Stomach (tissue), 9 donors: ENCODE data around the gene PIGP. TPM values are rescaled to one million over a fixed set of nuclear protein-coding genes. Genes with fewer than 3 reads are reported as not detected.
A peak's percentile ranks its signal among the peaks of the same experiment; 100 is the strongest.

Source experiments
- DNase-seq, 2 donors: peaks; one replicate each; pipeline versions ENCODE4 v3.0.0 to v3.0.0-alpha.2; 2013 to 2019
- H3K27ac ChIP-seq, 5 donors: fragments of 200-600 bp in 4 of 5; sonication (generic) in 4 of 5; one replicate each; pipeline ENCODE4 v1.5.1; 2013 to 2019; ENCODE audit warnings: mild to moderate bottlenecking in 1 of 5, moderate library complexity in 1 of 5
- H3K27me3 ChIP-seq, 3 donors: fragments of 200-600 bp; sonication (generic); one replicate each; pipeline ENCODE4 v1.5.1; 2017 to 2019; ENCODE audit warnings: mixed run types in 1 of 3
- H3K36me3 ChIP-seq, 4 donors: fragments of 200-600 bp; sonication (generic); 1 replicate in 3 of 4; 2 replicates in 1 of 4; pipeline ENCODE4 v1.5.1; 2016 to 2019
- H3K4me1 ChIP-seq, 4 donors: fragments of 200-600 bp; sonication (generic); one replicate each; pipeline ENCODE4 v1.5.1; 2016 to 2019
- H3K4me3 ChIP-seq, 4 donors: fragments of 200-600 bp; sonication (generic) in 3 of 4; one replicate each; pipeline ENCODE4 v1.5.1; 2016 to 2019; ENCODE audit warnings: mild to moderate bottlenecking in 1 of 4
- H3K9me3 ChIP-seq, 4 donors: fragments of 200-600 bp; sonication (generic); one replicate each; pipeline ENCODE4 v1.5.1; 2016 to 2019
- EP300 ChIP-seq: sonication (generic); formaldehyde crosslinking; IDR thresholded peaks from one replicate; pipeline ENCODE4 v1.6.1; 2017; ENCODE audit warnings: antibody characterized with exemption
- POLR2A ChIP-seq, 4 donors: fragments of 450-650 bp; IDR thresholded peaks; one replicate each; pipeline ENCODE4 v1.6.1; 2016; ENCODE audit warnings: antibody characterized with exemption in 4 of 4, control low read depth in 2 of 4, mild to moderate bottlenecking in 1 of 4, moderate library complexity in 1 of 4
- POLR2AphosphoS5 ChIP-seq, 3 donors: sonication (generic); formaldehyde crosslinking; IDR thresholded peaks; one replicate each; pipeline ENCODE4 v1.6.1; 2016; ENCODE audit warnings: antibody characterized with exemption in 3 of 3
- WGBS, 5 donors: extraction: QIAGEN DNeasy Blood & Tissue Kit in 3 of 5; methylation state at CpG; one replicate each; pipeline versions ENCODE4 v1.1.5 to v1.1.7; 2013 to 2018; 5-methylcytosine and 5-hydroxymethylcytosine counted together
- intact Hi-C: fragments of 100-400 bp; cut with DNase I; formaldehyde crosslinking; loops from one replicate; pipeline ENCODE4 v1.15.1; 2023; ENCODE audit warnings: low total_unique reads
- polyA plus RNA-seq, 3 donors: library from polyadenylated mRNA; stranded (reverse); fragments of 200-250 nt; gene quantifications; one replicate each; pipeline ENCODE4 v1.2.3, GENCODE V29; 2013
- total RNA-seq, 5 donors: library from RNA; depleted of rRNA; stranded (reverse); fragments of >200 nt; gene quantifications; one replicate each; pipeline versions ENCODE4 v1.1.0 to v1.2.3, GENCODE V29; 2014 to 2016
- TF ChIP-seq, protein P1 (sequence below), 7 experiments: fragments of 450-650 bp in 4 of 7; fragments of 200-600 bp in 3 of 7; sonication (generic) in 3 of 7; IDR thresholded peaks; one replicate each; pipeline ENCODE4 v1.5.1; 2016 to 2019; ENCODE audit warnings: antibody characterized with exemption in 7 of 7, control low read depth in 2 of 7, mild to moderate bottlenecking in 1 of 7
- donor health status: healthy with polysubstance abuse.
- donor health status: Bipolar disorder and iron deficiency.
- donor health status: healthy.

The PIGP gene
- total and polyA plus RNA-seq, 8 donors = 7.0 to 115 (median 34.5) TPM

DNA sequence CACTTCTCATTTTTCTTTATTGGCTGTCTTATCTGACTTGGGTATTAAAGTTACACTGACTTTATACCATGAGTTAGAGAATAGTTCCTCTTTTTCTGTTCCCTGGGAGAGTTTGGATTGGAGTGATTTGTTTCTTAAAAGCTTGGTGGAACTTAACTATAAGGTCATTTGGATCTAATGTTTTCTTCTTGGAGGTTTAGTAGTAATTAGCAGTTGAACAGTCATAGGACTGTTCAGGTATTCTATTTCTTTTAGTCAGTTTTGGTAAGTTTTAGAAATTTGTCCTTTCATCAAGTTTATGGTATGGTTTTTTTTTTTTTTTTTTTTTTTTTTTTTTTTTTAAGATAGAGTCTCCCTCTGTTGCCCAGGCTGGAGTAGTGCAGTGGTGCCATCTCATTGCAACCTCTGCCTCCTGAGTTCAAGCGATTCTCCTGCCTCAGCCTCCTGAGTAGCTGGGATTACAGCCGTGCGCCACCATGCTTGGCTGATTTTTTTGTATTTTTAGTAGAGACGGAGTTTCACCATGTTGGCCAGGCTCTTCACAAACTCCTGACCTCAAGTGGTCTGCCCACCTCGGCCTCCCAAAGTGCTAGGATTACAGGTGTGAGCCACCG lies 6.4 kb upstream of the PIGP start:
- H3K4me1 ChIP-seq = peaks cover 5 to 37% (median 19%) of the 10 kb centered on the region in 4 donors
- intact Hi-C loops = no loop called here
- H3K4me3 ChIP-seq = no peak overlapping the region
- H3K27ac ChIP-seq = no peak overlapping the region
- H3K36me3 ChIP-seq = no peaks in the 10 kb centered on the region
- 63 to 94% (median 74%) methylated on average over 6 of the region's 6 CpGs for WGBS, 5 donors
- H3K27me3 ChIP-seq = no peaks in the 10 kb centered on the region
- TF ChIP-seq, protein P1, sequence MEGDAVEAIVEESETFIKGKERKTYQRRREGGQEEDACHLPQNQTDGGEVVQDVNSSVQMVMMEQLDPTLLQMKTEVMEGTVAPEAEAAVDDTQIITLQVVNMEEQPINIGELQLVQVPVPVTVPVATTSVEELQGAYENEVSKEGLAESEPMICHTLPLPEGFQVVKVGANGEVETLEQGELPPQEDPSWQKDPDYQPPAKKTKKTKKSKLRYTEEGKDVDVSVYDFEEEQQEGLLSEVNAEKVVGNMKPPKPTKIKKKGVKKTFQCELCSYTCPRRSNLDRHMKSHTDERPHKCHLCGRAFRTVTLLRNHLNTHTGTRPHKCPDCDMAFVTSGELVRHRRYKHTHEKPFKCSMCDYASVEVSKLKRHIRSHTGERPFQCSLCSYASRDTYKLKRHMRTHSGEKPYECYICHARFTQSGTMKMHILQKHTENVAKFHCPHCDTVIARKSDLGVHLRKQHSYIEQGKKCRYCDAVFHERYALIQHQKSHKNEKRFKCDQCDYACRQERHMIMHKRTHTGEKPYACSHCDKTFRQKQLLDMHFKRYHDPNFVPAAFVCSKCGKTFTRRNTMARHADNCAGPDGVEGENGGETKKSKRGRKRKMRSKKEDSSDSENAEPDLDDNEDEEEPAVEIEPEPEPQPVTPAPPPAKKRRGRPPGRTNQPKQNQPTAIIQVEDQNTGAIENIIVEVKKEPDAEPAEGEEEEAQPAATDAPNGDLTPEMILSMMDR (IDR thresholded peaks at IDR 0.05) = peak in 2 of 7 experiments; percentile 12 to 21
- no peak for TF ChIP-seq POLR2AphosphoS5 (IDR thresholded peaks at IDR 0.05)
- no peak for DNase-seq
- no peaks in the 10 kb centered on the region for H3K9me3 ChIP-seq

DNA sequence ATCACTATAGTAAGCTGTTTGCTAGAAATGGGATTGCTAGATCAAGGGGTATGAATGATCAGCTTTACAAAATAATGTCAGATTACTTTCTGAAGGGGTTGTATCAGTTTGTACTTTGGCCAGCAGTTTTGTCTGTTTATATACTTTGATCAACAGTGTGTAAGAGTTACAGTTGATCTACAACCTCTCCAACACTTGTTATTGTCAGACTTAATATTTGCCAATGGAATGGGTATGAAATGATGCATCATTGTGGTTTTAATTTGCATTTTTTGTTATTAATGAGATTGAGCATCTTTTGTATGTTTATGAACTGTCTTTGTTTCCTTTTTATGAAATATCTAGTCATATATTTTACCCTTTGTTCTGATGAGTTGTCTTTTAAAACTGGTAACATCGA lies 4.5 kb upstream of the PIGP start:
- DNase-seq = no peak
- Histone ChIP-seq H3K36me3 (no peaks in the 10 kb centered on the region), H3K4me1 (peaks cover 8 to 21% (median 14%) of the 10 kb centered on the region in 4 donors), H3K9me3 (no peaks in the 10 kb centered on the region), H3K4me3 (no peak overlapping the region), H3K27me3 (no peaks in the 10 kb centered on the region), H3K27ac (no peak overlapping the region)
- 83 to 97% (median 90%) methylated on average over 1 of the region's 1 CpG for WGBS, 5 donors
- intact Hi-C loops = no loop called here
- TF ChIP-seq, protein P1 (IDR thresholded peaks at IDR 0.05) = no peak
- no peak for TF ChIP-seq POLR2A (IDR thresholded peaks at IDR 0.05)
- TF ChIP-seq EP300 = no peak
- TF ChIP-seq POLR2AphosphoS5 (IDR thresholded peaks at IDR 0.05) = no peak

DNA sequence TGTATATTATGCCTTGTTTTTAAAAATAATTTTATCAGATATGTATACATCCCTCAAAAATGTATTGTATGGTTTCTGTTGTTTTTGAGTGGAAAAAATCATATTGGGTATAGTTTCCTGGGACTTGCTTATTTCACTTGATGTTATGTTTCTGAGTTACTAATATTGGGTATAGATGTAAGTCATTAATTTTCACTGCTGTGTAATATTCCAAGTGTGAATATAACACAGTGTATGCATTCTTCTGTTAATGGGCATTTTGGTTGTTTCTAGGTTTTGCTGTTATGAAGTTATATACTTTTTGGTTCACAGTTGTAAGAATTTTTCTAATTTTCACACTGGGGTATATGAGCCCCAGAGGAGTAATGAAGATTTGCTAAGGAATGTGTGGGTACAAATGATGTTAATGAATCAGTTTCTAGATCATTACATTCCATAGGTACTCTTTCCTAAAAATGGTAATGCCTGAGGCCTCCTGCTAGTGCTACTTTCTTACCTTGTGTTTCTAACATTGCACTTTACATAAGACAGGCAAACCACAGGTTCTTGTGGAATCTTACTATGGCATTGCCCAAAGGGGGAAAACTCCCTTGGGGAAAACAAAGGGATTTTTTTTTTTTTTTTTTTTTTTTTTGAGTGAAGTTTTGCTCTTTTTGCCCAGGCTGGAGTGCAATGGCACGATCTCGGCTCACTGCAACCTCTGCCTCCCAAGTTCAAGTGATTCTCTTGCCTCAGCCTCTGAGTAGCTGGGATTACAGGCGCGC lies 3.4 kb upstream of the PIGP start:
- 89 to 99% (median 98%) methylated on average over 4 of the region's 4 CpGs for WGBS, 5 donors
- intact Hi-C loops = no loop called here
- no peak for DNase-seq

DNA sequence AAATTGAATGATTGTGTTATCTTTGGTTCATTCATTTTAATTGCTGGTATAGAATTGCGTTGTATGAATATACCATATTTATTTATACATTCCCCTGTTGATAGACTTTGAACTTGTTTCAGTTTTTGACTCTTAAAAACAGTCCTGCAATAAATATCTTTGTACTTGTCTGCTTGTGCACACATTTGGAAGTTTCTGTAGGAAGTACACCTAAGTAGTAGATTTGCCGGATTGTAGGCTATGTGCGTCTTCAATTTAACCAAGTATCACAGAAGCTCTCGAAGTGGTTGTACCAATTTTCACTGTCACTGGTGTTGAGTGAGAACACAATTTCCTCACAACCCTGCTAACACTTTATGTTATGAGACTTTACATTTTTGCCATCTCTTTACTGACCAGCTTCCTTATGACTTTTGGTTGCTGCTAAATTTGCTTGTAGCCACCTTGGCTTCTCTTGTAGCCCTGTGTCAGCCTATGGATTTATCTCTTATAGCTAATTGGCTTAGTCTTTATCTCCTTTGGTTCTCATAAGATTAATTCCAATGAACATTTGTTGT lies 2.4 kb upstream of the PIGP start:
- intact Hi-C loops = no loop called here
- Histone ChIP-seq H3K9me3 (no peaks in the 10 kb centered on the region), H3K27ac (no peak overlapping the region), H3K36me3 (no peaks in the 10 kb centered on the region), H3K4me3 (no peak overlapping the region), H3K27me3 (no peaks in the 10 kb centered on the region), H3K4me1 (peaks cover 9 to 37% (median 26%) of the 10 kb centered on the region in 4 donors)
- no peak for DNase-seq
- 75 to 87% (median 79%) methylated on average over 4 of the region's 4 CpGs for WGBS, 5 donors
- TF ChIP-seq POLR2AphosphoS5 (IDR thresholded peaks at IDR 0.05) = no peak
- no peak for TF ChIP-seq POLR2A (IDR thresholded peaks at IDR 0.05)
- no peak for TF ChIP-seq EP300
- TF ChIP-seq, protein P1 (IDR thresholded peaks at IDR 0.05) = no peak

More for the DNA sequence above, 3.4 kb upstream of the PIGP start:
- H3K9me3 ChIP-seq = no peaks in the 10 kb centered on the region
- H3K36me3 ChIP-seq = no peaks in the 10 kb centered on the region
- no peak overlapping the region for H3K4me3 ChIP-seq
- TF ChIP-seq EP300 (no peak), POLR2A (IDR thresholded peaks at IDR 0.05) (no peak), POLR2AphosphoS5 (IDR thresholded peaks at IDR 0.05) (no peak)
- TF ChIP-seq, protein P1 (IDR thresholded peaks at IDR 0.05) = no peak
- H3K27ac ChIP-seq = no peak overlapping the region
- H3K4me1 ChIP-seq = peaks cover 9 to 27% (median 21%) of the 10 kb centered on the region in 4 donors
- H3K27me3 ChIP-seq = no peaks in the 10 kb centered on the region
